K562 (cell line): ENCODE results near the gene TTLL10. TPM values are rescaled to one million over a fixed set of nuclear protein-coding genes. Genes with fewer than 3 reads are reported as not detected.

Experiments
- CHCHD3 ChIP-seq: fragments of 250-450 bp; sonication (Bioruptor Pico); IDR thresholded peaks from 2 replicates; pipeline ENCODE4 v2.1.2; 2022; ENCODE audit warnings: mild to moderate bottlenecking
- KDM1A ChIP-seq, 2 experiments: fragments of 450-650 bp; IDR thresholded peaks; 2 replicates each; pipeline ENCODE4 v1.6.1; 2016; ENCODE audit warnings: mild to moderate bottlenecking in 2 of 2
- L3MBTL2 ChIP-seq: fragments of 450-650 bp; IDR thresholded peaks from 2 replicates; pipeline ENCODE4 v1.6.1; 2016; ENCODE audit warnings: mild to moderate bottlenecking, moderate library complexity
- MXI1 ChIP-seq: IDR thresholded peaks from 2 replicates; pipeline ENCODE4 v1.6.1; 2011; ENCODE audit warnings: low read depth, mild to moderate bottlenecking, improper control_type of control experiment, low read length
- TGIF2 ChIP-seq: sonication (generic); formaldehyde crosslinking; IDR thresholded peaks from 2 replicates; pipeline ENCODE4 v1.8.1; 2022; ENCODE audit warnings: mild to moderate bottlenecking, missing genetic modification reagents, moderate library complexity
- USF1 ChIP-seq: sonication (generic); formaldehyde crosslinking; IDR thresholded peaks from 2 replicates; pipeline ENCODE4 v1.9.0; 2022; ENCODE audit warnings: mild to moderate bottlenecking, missing genetic modification reagents
- USF2 ChIP-seq: sonication (generic); formaldehyde crosslinking; IDR thresholded peaks from 2 replicates; pipeline ENCODE4 v1.5.0; 2020; ENCODE audit warnings: missing genetic modification reagents
- ZNF263 ChIP-seq: sonication (generic); formaldehyde crosslinking; IDR thresholded peaks from 2 replicates; pipeline ENCODE4 v1.8.0; 2022; ENCODE audit warnings: mild to moderate bottlenecking, missing genetic modification reagents, borderline replicate concordance
- ZNF609 ChIP-seq: sonication (generic); formaldehyde crosslinking; IDR thresholded peaks from 2 replicates; pipeline ENCODE4 v1.8.1; 2023; ENCODE audit warnings: missing genetic modification reagents, mild to moderate bottlenecking, borderline replicate concordance
- polyA plus RNA-seq, 8 experiments: library from polyadenylated mRNA; depleted of rRNA in 4 of 8; stranded (reverse) in 5 of 8; unstranded in 3 of 8; fragments of >200 nt; fragmentation: Nextera tagmentation in 2 of 8; fragmentation: Illumina TruSeq in 1 of 8; extraction: Ambion mirVana in 2 of 8; extraction: Trizol in 1 of 8; gene quantifications; 2 replicates each; pipeline versions ENCODE4 v1.2.1 to v1.2.3, GENCODE V29; 2011 to 2014; ENCODE audit warnings: inconsistent platforms in 1 of 8, missing spikeins in 1 of 8
- total RNA-seq, 7 experiments: library from RNA; depleted of rRNA in 6 of 7; stranded (reverse); fragments of >200 nt in 6 of 7; fragmentation: Illumina TruSeq in 2 of 7; extraction: Trizol in 2 of 7; gene quantifications; 2 replicates each; pipeline versions ENCODE4 v1.2.1 to v1.2.3, GENCODE V29; 2011 to 2021; ENCODE audit warnings: low replicate concordance in 1 of 7
- TF ChIP-seq, protein P1 (sequence below), 2 experiments: IDR thresholded peaks; 2 replicates each; pipeline ENCODE4 v1.6.1; 2011; ENCODE audit warnings: borderline replicate concordance in 1 of 2, control low read depth in 1 of 2, low read depth in 1 of 2, low read length in 1 of 2, mild to moderate bottlenecking in 1 of 2, mixed read lengths in 1 of 2, moderate library complexity in 1 of 2; ENCODE audit not compliant: insufficient read depth in 1 of 2, insufficient read length in 1 of 2, poor library complexity in 1 of 2, severe bottlenecking in 1 of 2; ENCODE audit errors: extremely low read depth in 1 of 2

The TTLL10 gene
- total and polyA plus RNA-seq, 9 of the 15 experiments (the other 6 are each of a cell fraction or from before 2014, with no cell fraction given): not detected

GRCh38 chr1:1156140-1157032 lies 17.3 kb upstream of the TTLL10 start (continued):
- TF ChIP-seq ZNF609 (no peak), KDM1A (IDR thresholded peaks at IDR 0.05) (peak; percentile 20 to 51; a peak in 2 of 4 replicates), CHCHD3 (no peak), MXI1 (no peak), ZNF263 (CRISPR knock-in tag) (peak; percentile 60; the same call in 1 of the 2 replicates), L3MBTL2 (peak; percentile 93), USF2 (0 out of 2 replicates have a peak, but pooled peaks have one; percentile 25), USF1 (CRISPR knock-in tag) (peak; percentile 63), TGIF2 (no peak)
- TF ChIP-seq, protein P1, sequence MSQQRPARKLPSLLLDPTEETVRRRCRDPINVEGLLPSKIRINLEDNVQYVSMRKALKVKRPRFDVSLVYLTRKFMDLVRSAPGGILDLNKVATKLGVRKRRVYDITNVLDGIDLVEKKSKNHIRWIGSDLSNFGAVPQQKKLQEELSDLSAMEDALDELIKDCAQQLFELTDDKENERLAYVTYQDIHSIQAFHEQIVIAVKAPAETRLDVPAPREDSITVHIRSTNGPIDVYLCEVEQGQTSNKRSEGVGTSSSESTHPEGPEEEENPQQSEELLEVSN (IDR thresholded peaks at IDR 0.05; ENCODE audit: borderline replicate concordance in 1 of 2, extremely low read depth in 1 of 2, insufficient read depth in 1 of 2, insufficient read length in 1 of 2, low read depth in 1 of 2, low read length in 1 of 2, poor library complexity in 1 of 2, severe bottlenecking in 1 of 2): peak; percentile 41 to 43
